Esophagus muscularis mucosa (tissue), 4 donors: ENCODE data around the gene INPP4B. TPM values are rescaled to one million over a fixed set of nuclear protein-coding genes. Genes with fewer than 3 reads are reported as not detected.

Experiments
- DNase-seq: peaks from one replicate; pipeline ENCODE4 v3.0.0-alpha.2; 2017; ENCODE audit errors: extremely low spot score
- H3K27ac ChIP-seq, 4 donors: fragments of 200-600 bp; sonication (generic); replicated peaks in 1 of 4; 1 replicate in 3 of 4; 2 replicates in 1 of 4; pipeline ENCODE4 v1.5.1; 2016 to 2019; ENCODE audit warnings: mild to moderate bottlenecking in 1 of 4
- H3K27me3 ChIP-seq, 4 donors: fragments of 200-600 bp; sonication (generic); one replicate each; pipeline versions ENCODE4 v1.5.1 to v1.6.0; 2016 to 2019
- H3K36me3 ChIP-seq, 4 donors: fragments of 200-600 bp; sonication (generic); one replicate each; pipeline ENCODE4 v1.5.1; 2016 to 2019
- H3K4me1 ChIP-seq, 4 donors: fragments of 200-600 bp; sonication (generic); one replicate each; pipeline ENCODE4 v1.5.1; 2016 to 2019
- H3K4me3 ChIP-seq, 4 donors: fragments of 200-600 bp; sonication (generic); 1 replicate in 2 of 4; 2 replicates in 2 of 4; pipeline ENCODE4 v1.5.1; 2016 to 2019; ENCODE audit warnings: mild to moderate bottlenecking in 4 of 4, moderate library complexity in 1 of 4
- H3K9me3 ChIP-seq, 4 donors: fragments of 200-600 bp; sonication (generic); 1 replicate in 3 of 4; 2 replicates in 1 of 4; pipeline ENCODE4 v1.5.1; 2016 to 2019
- CTCF ChIP-seq, 3 experiments: fragments of 200-600 bp in 2 of 3; fragments of 450-650 bp in 1 of 3; sonication (generic) in 2 of 3; IDR thresholded peaks; one replicate each; pipeline ENCODE4 v1.5.1; 2017 to 2019; ENCODE audit warnings: antibody characterized with exemption in 3 of 3, mild to moderate bottlenecking in 2 of 3, moderate library complexity in 1 of 3
- EP300 ChIP-seq: sonication (generic); formaldehyde crosslinking; IDR thresholded peaks from one replicate; pipeline ENCODE4 v1.6.1; 2017; ENCODE audit warnings: antibody characterized with exemption
- POLR2A ChIP-seq: fragments of 450-650 bp; IDR thresholded peaks from one replicate; pipeline ENCODE4 v1.6.1; 2017; ENCODE audit warnings: antibody characterized with exemption, moderate library complexity, mild to moderate bottlenecking, low read depth
- POLR2AphosphoS5 ChIP-seq, 2 donors: sonication (generic); formaldehyde crosslinking; IDR thresholded peaks; one replicate each; pipeline ENCODE4 v1.6.1; 2017; ENCODE audit warnings: antibody characterized with exemption in 2 of 2
- WGBS: methylation state at CpG from one replicate; pipeline ENCODE4 v1.1.5; 2018; 5-methylcytosine and 5-hydroxymethylcytosine counted together
- intact Hi-C: fragments of 100-400 bp; cut with DNase I; formaldehyde crosslinking; loops from one replicate; pipeline ENCODE4 v1.15.1; 2023
- total RNA-seq, 4 donors: library from RNA; depleted of rRNA; stranded (reverse); fragments of >200 nt; gene quantifications; one replicate each; pipeline versions ENCODE4 v1.1.0 to v1.2.1, GENCODE V29; 2016

The INPP4B gene
- total RNA-seq, 4 donors from 2014 or later = 12.7 to 23.4 (median 15.9) TPM

- 86% methylated on average over 1 of the region's 1 CpG for WGBS
Measured at GRCh38 chr4:142535009-142535408, 311.1 kb downstream of the INPP4B start.

DNA sequence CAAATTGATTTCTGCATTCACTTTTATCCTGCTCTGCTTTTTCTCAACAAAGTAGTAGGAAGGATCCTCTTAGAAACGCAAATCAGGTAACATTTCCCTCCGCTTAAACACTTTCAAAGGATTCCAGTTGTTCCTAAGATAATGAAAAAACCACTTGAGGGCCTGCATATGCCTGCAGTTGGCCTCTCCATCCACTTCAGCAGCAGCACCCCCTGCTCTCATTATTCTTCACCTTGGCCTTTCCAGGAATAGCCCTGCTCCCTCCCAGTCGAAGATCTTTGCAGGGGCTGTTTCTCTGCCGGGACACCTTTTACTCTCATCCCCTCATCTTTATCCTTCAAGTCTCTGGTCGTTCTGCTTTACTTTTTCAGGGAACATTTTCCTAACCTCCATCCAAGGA, 314.0 kb downstream of the INPP4B start:
- 78% methylated on average over 5 of the region's 5 CpGs for WGBS
- no peak for TF ChIP-seq POLR2AphosphoS5 (IDR thresholded peaks at IDR 0.05)
- Histone ChIP-seq H3K4me1 (no peaks in the 10 kb centered on the region), H3K36me3 (no peaks in the 10 kb centered on the region), H3K27ac (no peak overlapping the region), H3K4me3 (no peak overlapping the region), H3K9me3 (no peaks in the 10 kb centered on the region), H3K27me3 (no peaks in the 10 kb centered on the region)
- no peak for DNase-seq
- intact Hi-C loops = no loop called here

More at GRCh38 chr4:142535009-142535408, 311.1 kb downstream of the INPP4B start:
- Histone ChIP-seq H3K27ac (no peak overlapping the region), H3K9me3 (no peaks in the 10 kb centered on the region), H3K4me1 (no peaks in the 10 kb centered on the region), H3K36me3 (no peaks in the 10 kb centered on the region), H3K4me3 (no peak overlapping the region), H3K27me3 (no peaks in the 10 kb centered on the region)
- no peak for DNase-seq
- TF ChIP-seq POLR2AphosphoS5 (IDR thresholded peaks at IDR 0.05) (no peak), CTCF (IDR thresholded peaks at IDR 0.05) (no peak), EP300 (no peak), POLR2A (no peak)
- intact Hi-C loops = no loop called here

DNA sequence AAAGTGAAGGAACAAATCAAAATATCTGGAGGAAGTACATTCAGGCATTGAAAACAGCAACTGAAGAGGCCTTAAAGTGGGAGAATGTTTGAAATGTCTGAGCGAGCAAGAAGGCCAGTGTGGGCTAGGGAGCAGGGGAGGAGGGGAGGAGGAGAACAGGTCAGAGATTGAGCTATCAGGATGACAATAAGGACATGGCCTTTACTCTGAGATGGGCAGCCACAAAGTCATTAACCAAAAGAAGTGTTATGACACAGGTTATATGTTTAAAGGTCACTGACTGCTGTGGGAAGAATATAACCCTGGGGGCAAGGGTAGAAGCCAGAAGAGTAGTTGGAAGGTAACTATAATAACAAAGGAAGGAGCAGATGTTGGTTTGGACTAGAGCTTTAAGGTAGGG, 315.4 kb downstream of the INPP4B start:
- H3K9me3 ChIP-seq = no peaks in the 10 kb centered on the region
- H3K36me3 ChIP-seq = no peaks in the 10 kb centered on the region
- H3K4me1 ChIP-seq = no peaks in the 10 kb centered on the region
- no peak for DNase-seq
- H3K27me3 ChIP-seq = no peaks in the 10 kb centered on the region
- 83% methylated on average over 1 of the region's 1 CpG for WGBS
- no peak overlapping the region for H3K27ac ChIP-seq
- TF ChIP-seq POLR2A = no peak
- no peak for TF ChIP-seq POLR2AphosphoS5 (IDR thresholded peaks at IDR 0.05)
- no peak for TF ChIP-seq EP300
- no peak overlapping the region for H3K4me3 ChIP-seq
- intact Hi-C loops = no loop called here

DNA sequence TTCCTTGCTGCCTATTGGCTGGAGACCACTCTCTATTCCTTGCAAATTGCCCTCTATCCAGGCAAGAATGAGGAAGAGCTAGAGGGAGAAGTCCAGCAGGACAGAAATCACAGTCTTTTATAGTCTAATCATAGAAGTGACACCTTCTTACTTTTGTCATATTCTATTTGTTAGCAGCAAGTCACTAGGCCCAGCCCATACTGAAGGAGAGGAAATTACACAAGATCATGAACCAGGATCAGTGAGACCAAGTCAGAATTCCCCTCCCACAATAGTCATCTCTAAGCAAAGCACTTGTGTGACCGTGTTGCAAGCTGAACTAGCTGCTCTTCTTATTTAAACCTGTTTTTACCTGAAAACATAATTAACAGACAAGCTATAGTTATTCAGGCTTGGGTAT, 317.7 kb downstream of the INPP4B start:
- no peaks in the 10 kb centered on the region for H3K36me3 ChIP-seq
- no peaks in the 10 kb centered on the region for H3K4me1 ChIP-seq
- H3K27me3 ChIP-seq = no peaks in the 10 kb centered on the region
- no peaks in the 10 kb centered on the region for H3K9me3 ChIP-seq
- no peak for DNase-seq
- no peak overlapping the region for H3K27ac ChIP-seq
- H3K4me3 ChIP-seq = no peak overlapping the region
- TF ChIP-seq CTCF (IDR thresholded peaks at IDR 0.05) (no peak), POLR2AphosphoS5 (IDR thresholded peaks at IDR 0.05) (no peak), EP300 (no peak), POLR2A (no peak)
- 67% methylated on average over 1 of the region's 1 CpG for WGBS
- intact Hi-C loops = no loop called here

GRCh38 chr4:142523111-142523510, 323.0 kb downstream of the INPP4B start:
- DNase-seq = no peak
- Histone ChIP-seq H3K4me1 (no peaks in the 10 kb centered on the region), H3K9me3 (no peaks in the 10 kb centered on the region), H3K36me3 (no peaks in the 10 kb centered on the region), H3K27ac (no peak overlapping the region), H3K4me3 (no peak overlapping the region), H3K27me3 (no peaks in the 10 kb centered on the region)
- intact Hi-C loops = no loop called here
- 91% methylated on average over 3 of the region's 3 CpGs for WGBS
- TF ChIP-seq EP300 = no peak
- TF ChIP-seq POLR2A = no peak
- TF ChIP-seq POLR2AphosphoS5 (IDR thresholded peaks at IDR 0.05) = no peak
- TF ChIP-seq CTCF (IDR thresholded peaks at IDR 0.05) = no peak

DNA sequence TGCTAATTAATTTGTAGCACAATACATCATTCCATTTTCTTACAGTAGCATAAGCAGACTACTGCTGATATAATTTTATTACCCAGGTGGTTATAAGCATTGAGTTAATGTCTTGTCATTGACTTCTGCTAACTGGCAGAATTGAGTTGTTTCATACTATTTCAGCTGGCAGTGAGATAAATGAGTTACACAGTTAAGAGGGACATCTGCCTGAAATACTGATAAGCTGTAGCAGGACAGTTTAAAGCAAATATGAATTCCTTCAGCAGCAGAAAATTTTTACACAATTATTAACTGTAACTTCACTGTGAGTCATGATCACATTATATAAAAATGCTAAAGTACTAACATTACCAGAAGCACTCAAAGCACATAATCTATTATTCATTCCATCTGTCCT, 326.8 kb downstream of the INPP4B start:
- peaks cover 0 to 6% (median 0%) of the 10 kb centered on the region in 4 donors for H3K4me1 ChIP-seq
- TF ChIP-seq POLR2A = no peak
- TF ChIP-seq POLR2AphosphoS5 (IDR thresholded peaks at IDR 0.05) = no peak
- TF ChIP-seq EP300 = no peak
- no peak for TF ChIP-seq CTCF (IDR thresholded peaks at IDR 0.05)
- no peak for DNase-seq
- no peaks in the 10 kb centered on the region for H3K36me3 ChIP-seq
- no peak overlapping the region for H3K27ac ChIP-seq
- no peaks in the 10 kb centered on the region for H3K9me3 ChIP-seq
- H3K4me3 ChIP-seq = no peak overlapping the region
- intact Hi-C loops = no loop called here
- H3K27me3 ChIP-seq = no peaks in the 10 kb centered on the region
